B cell (primary cell): ENCODE data around the gene GATA3. TPM values are rescaled to one million over a fixed set of nuclear protein-coding genes. Genes with fewer than 3 reads are reported as not detected.

Source experiments
- polyA plus RNA-seq: library from polyadenylated mRNA; depleted of rRNA; stranded (reverse); fragments of >200 nt; gene quantifications from 2 replicates; pipeline ENCODE4 v1.2.3, GENCODE V29; 2012
- total RNA-seq, 2 donors: library from RNA; stranded (reverse); fragments of 120-200 nt in 1 of 2; gene quantifications; 1 replicate in 1 of 2; 2 replicates in 1 of 2; pipeline versions ENCODE4 v1.2.3 to v1.2.4, GENCODE V29; 2013 to 2022

The GATA3 gene
- total and polyA plus RNA-seq, 2 donors (not counting 1 experiment from before 2014, with no cell fraction given) = 0.60 to 0.94 TPM

Other genes with a start within 250 kb of the GATA3 start
- 20.1 and 20.2 TPM in 2 replicates for gene TAF3, start 236.2 kb upstream of the GATA3 start, total RNA-seq
- 7.0 and 9.2 TPM in 2 replicates for gene TAF3, start 236.2 kb upstream of the GATA3 start, polyA plus RNA-seq